PC-3 (cell line): ENCODE measurements around the gene CCSER1. TPM values are rescaled to one million over a fixed set of nuclear protein-coding genes. Genes with fewer than 3 reads are reported as not detected.

Source experiments
- ATAC-seq: fragments of 200-7000 bp; cut with Tn5 transposase; 2 replicates; pipeline ENCODE4 v1.9.1; 2020; ENCODE audit warnings: mild to moderate bottlenecking, moderate library complexity
- BruUV-seq: library from RNA; stranded (reverse); fragments of 400-500 nt; replicated peaks from 2 replicates; lab custom pipeline; 2021; lab: Mats Ljungman, UMichigan
- CTCF ChIA-PET: fragments of 300-600 bp; sonication (Branson Sonifier 250); formaldehyde crosslinking; loops from one replicate; lab custom pipeline; 2022; ENCODE audit warnings: antibody characterized with exemption; lab: Charles Lee
- POLR2A ChIA-PET: fragments of 300-600 bp; sonication (Branson Sonifier 250); formaldehyde crosslinking; loops from one replicate; lab custom pipeline; 2022; ENCODE audit warnings: antibody characterized with exemption; ENCODE audit not compliant: unreplicated experiment; lab: Charles Lee
- DNase-seq: peaks from one replicate; pipeline ENCODE4 v3.0.0-alpha.2; 2015
- H2AFZ ChIP-seq: fragments of 300-600 bp; sonication (generic); 2 replicates; pipeline ENCODE4 v1.6.0; 2016; ENCODE audit warnings: antibody characterized with exemption, low read length
- H3F3A ChIP-seq: fragments of 300-600 bp; sonication (generic); one replicate; pipeline ENCODE4 v1.6.0; 2017; ENCODE audit warnings: antibody characterized with exemption, low read length, control low read depth, mild to moderate bottlenecking; ENCODE audit not compliant: unreplicated experiment
- H3K27ac ChIP-seq: fragments of 300-600 bp; sonication (generic); 2 replicates; pipeline ENCODE4 v1.5.1; 2016; ENCODE audit warnings: mild to moderate bottlenecking, low read length
- H3K27me3 ChIP-seq: fragments of 300-600 bp; sonication (generic); 2 replicates; pipeline ENCODE4 v1.6.1; 2016; ENCODE audit warnings: low read length, mixed read lengths
- H3K36me3 ChIP-seq: fragments of 300-600 bp; sonication (generic); 2 replicates; pipeline ENCODE4 v1.6.1; 2016; ENCODE audit warnings: low read depth, mixed run types, low read length, mixed read lengths
- H3K4me1 ChIP-seq: fragments of 300-600 bp; sonication (generic); 2 replicates; pipeline ENCODE4 v1.5.1; 2016; ENCODE audit warnings: low read length; ENCODE audit not compliant: insufficient read depth
- H3K4me2 ChIP-seq: fragments of 300-600 bp; sonication (generic); 2 replicates; pipeline ENCODE4 v1.6.0; 2016; ENCODE audit warnings: low read length
- H3K4me3 ChIP-seq: fragments of 300-600 bp; sonication (generic); 2 replicates; pipeline ENCODE4 v1.5.1; 2016; ENCODE audit warnings: mild to moderate bottlenecking, low read length, mixed read lengths
- H3K79me2 ChIP-seq: fragments of 300-600 bp; sonication (generic); 2 replicates; pipeline ENCODE4 v1.6.1; 2017; ENCODE audit warnings: low read length, mixed read lengths
- H3K9ac ChIP-seq: fragments of 300-600 bp; sonication (generic); 2 replicates; pipeline ENCODE4 v1.6.0; 2016; ENCODE audit warnings: mild to moderate bottlenecking, low read length
- H3K9me2 ChIP-seq: fragments of 300-600 bp; sonication (generic); replicated peaks from 2 replicates; pipeline ENCODE4 v1.6.1; 2016; ENCODE audit warnings: mixed run types, low read length, mixed read lengths
- H3K9me3 ChIP-seq: fragments of 300-600 bp; sonication (generic); 2 replicates; pipeline ENCODE4 v1.6.1; 2016; ENCODE audit warnings: low read length, mixed read lengths
- H4K20me1 ChIP-seq: fragments of 300-600 bp; sonication (generic); 2 replicates; pipeline ENCODE4 v1.6.1; 2016; ENCODE audit warnings: low read length, mixed read lengths
- CTCF ChIP-seq: fragments of 300-600 bp; sonication (generic); conservative IDR thresholded peaks from 2 replicates; pipeline ENCODE4 v1.5.1; 2017; ENCODE audit warnings: antibody characterized with exemption, low read depth, mild to moderate bottlenecking, low read length
- EZH2 ChIP-seq: fragments of 300-600 bp; sonication (generic); IDR thresholded peaks from one replicate; pipeline ENCODE4 v1.6.1; 2017; ENCODE audit warnings: antibody characterized with exemption, mild to moderate bottlenecking, low read length; ENCODE audit not compliant: unreplicated experiment
- EZH2phosphoT487 ChIP-seq: fragments of 300-600 bp; sonication (generic); IDR thresholded peaks from 2 replicates; pipeline ENCODE4 v1.6.1; 2018; ENCODE audit warnings: mild to moderate bottlenecking, antibody characterized with exemption, low read length, borderline replicate concordance
- intact Hi-C: fragments of 100-400 bp; cut with micrococcal nuclease; formaldehyde crosslinking; loops from 2 replicates; pipeline ENCODE4 v1.9.0; 2023
- total RNA-seq: library from RNA; depleted of rRNA; stranded (reverse); fragments of >200 nt; gene quantifications from 2 replicates; pipeline ENCODE4 v1.2.3, GENCODE V29; 2014

Gene CCSER1
- total RNA-seq, 1 experiment from 2014 or later: 6.0 TPM

GRCh38 chr4:90624781-90625180 is 497.6 kb downstream of the CCSER1 start:
- Histone ChIP-seq H3K9me3 (no peaks in the 10 kb centered on the region), H3K4me1 (no peaks in the 10 kb centered on the region), H3K9ac (no peak overlapping the region), H3K4me2 (no peak overlapping the region), H3K4me3 (no peak overlapping the region), H3F3A (no peaks in the 10 kb centered on the region), H3K27me3 (no peaks in the 10 kb centered on the region), H4K20me1 (no peaks in the 10 kb centered on the region), H2AFZ (no peak overlapping the region), H3K9me2 (no peaks in the 10 kb centered on the region), H3K27ac (no peak overlapping the region), H3K36me3 (no peaks in the 10 kb centered on the region), H3K79me2 (no peaks in the 10 kb centered on the region)
- DNase-seq (no peak), ATAC-seq (no peak)
- POLR2A ChIA-PET: no interaction called here
- CTCF ChIA-PET: no interaction called here
- intact Hi-C loops: no loop called here
- BruUV-seq: no TSS peak
- no peak for TF ChIP-seq EZH2
- no peak for TF ChIP-seq CTCF
- no peak for TF ChIP-seq EZH2phosphoT487

- POLR2A ChIA-PET: no interaction called here
- H3K4me1 ChIP-seq: no peaks in the 10 kb centered on the region
- H3K4me2 ChIP-seq: no peak overlapping the region
- H3K36me3 ChIP-seq: no peaks in the 10 kb centered on the region
- no peak overlapping the region for H3K4me3 ChIP-seq
- H2AFZ ChIP-seq: no peak overlapping the region
- no TSS peak for BruUV-seq
- DNase-seq (no peak), ATAC-seq (no peak)
- TF ChIP-seq EZH2 (no peak), EZH2phosphoT487 (no peak), CTCF (no peak)
- intact Hi-C loops: no loop called here
- no peaks in the 10 kb centered on the region for H3K79me2 ChIP-seq
- no peaks in the 10 kb centered on the region for H3K9me2 ChIP-seq
- no peak overlapping the region for H3K9ac ChIP-seq
- no peaks in the 10 kb centered on the region for H3F3A ChIP-seq
- no peak overlapping the region for H3K27ac ChIP-seq
- CTCF ChIA-PET: interaction anchor here (0.6 kb wide), 1 partner anchor 158 kb away, joined by 3 read pairs; no protein-coding TSS in a partner anchor
- no peaks in the 10 kb centered on the region for H3K9me3 ChIP-seq
- H4K20me1 ChIP-seq: no peaks in the 10 kb centered on the region
- no peaks in the 10 kb centered on the region for H3K27me3 ChIP-seq
These were observed 514.8 kb downstream of the CCSER1 start for GRCh38 chr4:90641861-90642599.

GRCh38 chr4:90643156-90643555 is 516.0 kb downstream of the CCSER1 start:
- Histone ChIP-seq H3K9me3 (no peaks in the 10 kb centered on the region), H3K4me3 (no peak overlapping the region), H3K9ac (no peak overlapping the region), H3K79me2 (no peaks in the 10 kb centered on the region), H3K27me3 (no peaks in the 10 kb centered on the region), H3K36me3 (no peaks in the 10 kb centered on the region), H3K9me2 (no peaks in the 10 kb centered on the region), H2AFZ (no peak overlapping the region), H4K20me1 (no peaks in the 10 kb centered on the region), H3K4me2 (no peak overlapping the region), H3F3A (no peaks in the 10 kb centered on the region), H3K27ac (no peak overlapping the region), H3K4me1 (no peaks in the 10 kb centered on the region)
- ChIA-PET POLR2A (no interaction called here), CTCF (no interaction called here)
- TF ChIP-seq CTCF (no peak), EZH2phosphoT487 (no peak), EZH2 (no peak)
- intact Hi-C loops: no loop called here
- DNase-seq: no peak
- BruUV-seq: no TSS peak
- ATAC-seq: no peak
